Measurements from ENCODE around the gene MS4A18.
"Not testable (repeated sequence)": the region's sequence is repeated elsewhere in the genome, so short reads cannot be mapped to it uniquely, and the experiment has no call there.

MS4A18 gene

DNA sequence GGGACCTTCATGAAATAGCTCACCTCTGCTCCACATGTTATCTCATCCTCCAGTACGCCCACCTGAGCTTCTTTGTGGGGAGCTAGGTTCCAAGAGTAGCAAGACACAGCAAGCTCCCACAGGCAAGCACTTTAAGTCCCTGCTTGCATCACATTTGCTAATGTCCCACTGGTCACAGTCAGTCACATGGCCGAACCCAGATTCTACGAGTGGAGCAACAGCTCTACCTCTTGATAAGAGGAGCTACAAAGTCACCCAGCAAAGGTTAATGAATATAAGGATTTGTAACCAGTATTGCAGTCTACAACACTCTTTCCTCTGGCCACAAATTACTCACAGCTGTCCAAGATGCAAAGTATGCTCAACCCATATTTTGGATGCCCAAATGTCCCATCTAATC lies 16.9 kb downstream of the MS4A18 start:
- Histone ChIP-seq H3K9me3 (ENCODE audit: control insufficient read depth, low read length) (no peaks in the 10 kb centered on the region), H3K36me3 (ENCODE audit: control insufficient read depth, insufficient read depth, low read length) (no peaks in the 10 kb centered on the region), H3K4me1 (ENCODE audit: control insufficient read depth, insufficient read depth, low read length) (no peaks in the 10 kb centered on the region), H3K9ac (ENCODE audit: low read length) (no peak overlapping the region), H3K4me3 (ENCODE audit: low read length) (no peak overlapping the region), H3K27me3 (ENCODE audit: control insufficient read depth, insufficient read depth, low read length) (peaks cover 4% of the 10 kb centered on the region)

DNA sequence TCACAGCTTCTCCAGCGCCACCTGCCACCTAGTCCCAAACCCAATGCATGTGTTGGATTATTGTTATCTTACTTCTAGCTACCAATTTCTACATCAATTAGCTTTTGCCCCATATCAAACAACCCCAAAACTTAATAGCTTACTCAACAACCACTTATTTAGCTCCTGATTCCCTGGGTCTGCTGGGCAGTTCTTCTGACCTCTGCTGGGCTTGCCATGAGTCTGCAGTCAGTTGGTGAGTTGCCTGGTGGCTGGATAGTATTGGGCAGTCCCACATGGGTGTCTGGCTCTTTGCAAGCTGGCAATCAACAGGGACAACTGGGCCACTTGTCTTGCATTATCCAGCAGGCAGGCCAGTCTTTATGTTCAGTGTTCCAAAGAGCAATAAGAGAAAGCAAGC lies 18.5 kb downstream of the MS4A18 start:
- Histone ChIP-seq H3K36me3 (ENCODE audit: control insufficient read depth, insufficient read depth, low read length) (no peaks in the 10 kb centered on the region), H3K4me3 (ENCODE audit: low read length) (no peak overlapping the region), H3K4me1 (ENCODE audit: control insufficient read depth, insufficient read depth, low read length) (no peaks in the 10 kb centered on the region), H3K9me3 (ENCODE audit: control insufficient read depth, low read length) (no peaks in the 10 kb centered on the region), H3K27me3 (ENCODE audit: control insufficient read depth, insufficient read depth, low read length) (no peaks in the 10 kb centered on the region), H3K9ac (ENCODE audit: low read length) (no peak overlapping the region)

DNA sequence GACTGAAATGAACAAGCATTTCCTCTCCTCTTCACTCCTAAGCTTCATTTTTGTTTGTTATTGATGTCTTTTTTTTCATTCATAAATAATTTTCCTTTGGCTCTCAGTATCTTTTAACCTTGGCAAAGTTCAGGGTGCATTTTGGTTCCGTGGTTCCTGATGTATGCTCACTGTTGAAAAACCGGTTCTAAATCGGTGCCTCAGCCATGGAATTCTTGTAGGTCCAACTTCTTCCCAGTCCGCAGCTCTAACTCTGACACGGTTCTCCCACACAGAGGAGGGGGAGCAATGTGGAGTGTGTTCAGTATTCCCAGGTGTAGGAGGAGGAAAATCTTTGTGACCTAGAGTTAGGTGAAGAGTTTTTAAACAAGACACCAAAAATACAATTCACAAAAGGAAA lies 19.6 kb downstream of the MS4A18 start:
- Histone ChIP-seq H3K36me3 (ENCODE audit: control insufficient read depth, insufficient read depth, low read length) (no peaks in the 10 kb centered on the region), H3K4me3 (ENCODE audit: low read length) (no peak overlapping the region), H3K27me3 (ENCODE audit: control insufficient read depth, insufficient read depth, low read length) (no peaks in the 10 kb centered on the region), H3K9me3 (ENCODE audit: control insufficient read depth, low read length) (no peaks in the 10 kb centered on the region), H3K9ac (ENCODE audit: low read length) (no peak overlapping the region), H3K4me1 (ENCODE audit: control insufficient read depth, insufficient read depth, low read length) (no peaks in the 10 kb centered on the region)

DNA sequence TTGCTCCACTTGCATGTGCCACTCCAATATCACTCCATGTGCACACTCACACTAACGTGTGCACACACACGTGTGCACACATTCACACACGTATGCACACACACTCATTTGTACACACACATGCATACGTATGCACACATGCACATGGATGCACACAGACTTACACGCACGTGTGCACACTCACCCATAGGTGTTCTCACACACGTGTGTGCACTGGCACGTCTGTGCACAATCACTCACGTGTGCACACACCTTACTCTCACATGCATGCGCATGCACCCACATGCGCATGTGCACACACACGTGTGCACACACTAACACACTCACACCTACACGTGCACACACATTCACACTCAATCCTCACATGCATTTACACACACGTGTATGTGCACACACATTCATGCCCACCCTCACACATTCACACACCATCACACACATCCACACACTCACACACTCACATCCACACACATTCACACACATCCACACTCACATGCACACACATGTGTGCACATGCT lies 22.9 kb downstream of the MS4A18 start:
- Histone ChIP-seq H3K4me1 (ENCODE audit: control insufficient read depth, insufficient read depth, low read length) (no peaks in the 10 kb centered on the region), H3K9ac (ENCODE audit: low read length) (no peak overlapping the region), H3K36me3 (ENCODE audit: control insufficient read depth, insufficient read depth, low read length) (no peaks in the 10 kb centered on the region), H3K27me3 (ENCODE audit: control insufficient read depth, insufficient read depth, low read length) (no peaks in the 10 kb centered on the region), H3K9me3 (ENCODE audit: control insufficient read depth, low read length) (no peaks in the 10 kb centered on the region), H3K4me3 (ENCODE audit: low read length) (no peak overlapping the region)

DNA sequence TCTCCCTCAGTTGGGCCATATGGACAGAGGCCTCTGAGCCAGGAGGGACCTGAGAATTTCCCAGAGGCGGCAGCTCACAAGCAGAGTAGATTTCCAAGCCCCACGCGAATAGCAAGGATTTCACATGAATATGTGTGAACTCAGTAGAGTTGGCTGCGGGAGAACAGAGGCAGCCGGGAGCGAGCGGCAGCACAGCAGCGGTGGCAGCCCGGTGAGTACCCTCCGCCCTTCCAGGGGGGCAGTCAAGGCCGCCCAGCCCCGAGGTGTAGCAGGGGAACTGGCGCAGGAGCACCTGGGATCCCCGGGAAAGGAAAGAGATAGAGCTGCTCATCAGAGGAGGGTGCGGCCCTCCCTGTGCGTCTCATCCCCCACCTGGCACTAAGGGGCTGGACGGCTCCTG lies 23.7 kb downstream of the MS4A18 start:
- H3K4me1 ChIP-seq (ENCODE audit: control insufficient read depth, insufficient read depth, low read length) = peaks cover 4% of the 10 kb centered on the region
- H3K9ac ChIP-seq (ENCODE audit: low read length) = no peak overlapping the region
- no peaks in the 10 kb centered on the region for H3K36me3 ChIP-seq (ENCODE audit: control insufficient read depth, insufficient read depth, low read length)
- no peaks in the 10 kb centered on the region for H3K27me3 ChIP-seq (ENCODE audit: control insufficient read depth, insufficient read depth, low read length)
- H3K4me3 ChIP-seq (ENCODE audit: low read length) = no peak overlapping the region
- no peaks in the 10 kb centered on the region for H3K9me3 ChIP-seq (ENCODE audit: control insufficient read depth, low read length)

DNA sequence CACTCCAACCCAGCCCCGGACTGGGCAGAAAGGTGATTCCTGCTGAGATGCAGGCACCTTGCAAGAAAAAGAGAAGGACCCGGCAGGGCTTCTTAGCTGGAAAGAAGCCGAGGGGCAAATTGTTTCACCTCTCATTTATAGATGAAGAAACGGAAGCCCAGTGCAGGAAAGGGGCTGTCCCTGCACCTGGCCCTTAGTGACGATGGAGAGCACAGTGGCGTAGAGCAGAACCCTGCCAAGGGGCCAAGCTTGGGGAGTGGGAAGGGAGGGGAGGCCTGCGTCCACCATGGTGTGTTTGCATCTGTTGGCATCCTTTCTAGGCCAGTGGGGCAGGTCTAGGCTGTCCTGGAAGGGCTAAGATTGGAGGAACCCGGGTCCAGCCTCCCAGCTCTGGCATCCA lies 24.3 kb downstream of the MS4A18 start:
- no peaks in the 10 kb centered on the region for H3K9me3 ChIP-seq (ENCODE audit: control insufficient read depth, low read length)
- no peaks in the 10 kb centered on the region for H3K36me3 ChIP-seq (ENCODE audit: control insufficient read depth, insufficient read depth, low read length)

DNA sequence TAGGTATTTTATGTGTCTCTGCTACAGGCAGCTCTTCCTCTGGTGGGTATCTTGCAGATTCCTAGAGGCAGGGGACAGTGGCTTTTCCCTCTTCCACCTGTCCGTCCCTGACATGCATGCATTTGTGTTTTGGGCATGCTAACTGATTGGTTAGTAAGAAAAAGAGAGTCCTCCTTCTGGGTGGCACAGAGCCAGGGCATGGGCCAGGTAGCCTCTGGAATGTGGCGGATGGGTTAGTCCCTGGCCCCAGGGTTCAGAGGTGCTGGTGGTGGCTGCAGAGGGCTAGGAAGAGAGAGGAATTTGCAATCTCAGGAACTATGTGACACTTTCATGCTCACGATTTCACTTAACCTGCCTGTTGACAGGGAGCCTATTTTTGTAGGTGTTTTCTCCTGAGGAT lies 26.4 kb downstream of the MS4A18 start:
- Histone ChIP-seq H3K27me3 (ENCODE audit: control insufficient read depth, insufficient read depth, low read length) (no peaks in the 10 kb centered on the region), H3K36me3 (ENCODE audit: control insufficient read depth, insufficient read depth, low read length) (no peaks in the 10 kb centered on the region), H3K4me3 (ENCODE audit: low read length) (no peak overlapping the region), H3K9ac (ENCODE audit: low read length) (no peak overlapping the region), H3K9me3 (ENCODE audit: control insufficient read depth, low read length) (no peaks in the 10 kb centered on the region), H3K4me1 (ENCODE audit: control insufficient read depth, insufficient read depth, low read length) (peaks cover 8% of the 10 kb centered on the region)

More for the DNA sequence above, 24.3 kb downstream of the MS4A18 start:
- Histone ChIP-seq H3K4me1 (ENCODE audit: control insufficient read depth, insufficient read depth, low read length) (peaks cover 8% of the 10 kb centered on the region), H3K27me3 (ENCODE audit: control insufficient read depth, insufficient read depth, low read length) (no peaks in the 10 kb centered on the region), H3K9ac (ENCODE audit: low read length) (no peak overlapping the region), H3K4me3 (ENCODE audit: low read length) (no peak overlapping the region)

DNA sequence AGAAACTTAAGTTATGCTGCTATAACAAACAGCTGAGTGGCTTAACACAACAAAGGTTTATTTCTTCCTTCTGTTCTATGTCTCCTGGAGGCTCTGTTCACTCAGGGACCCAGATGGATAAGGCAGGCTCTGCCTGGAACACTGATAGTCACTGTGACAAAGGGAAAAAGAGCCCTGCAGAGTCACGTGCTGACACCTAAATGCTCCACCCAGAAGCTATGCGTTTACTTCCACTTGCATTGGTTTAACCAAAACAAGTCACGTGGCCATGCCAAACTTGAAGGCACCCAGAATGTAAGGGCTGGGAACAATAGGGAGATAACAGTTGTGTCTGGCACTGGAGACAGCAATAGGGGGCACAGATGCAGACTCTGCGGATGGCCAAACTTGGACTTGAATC lies 28.8 kb downstream of the MS4A18 start:
- no peak overlapping the region for H3K4me3 ChIP-seq (ENCODE audit: low read length)
- H3K4me1 ChIP-seq (ENCODE audit: control insufficient read depth, insufficient read depth, low read length) = peaks cover 15% of the 10 kb centered on the region
- no peaks in the 10 kb centered on the region for H3K27me3 ChIP-seq (ENCODE audit: control insufficient read depth, insufficient read depth, low read length)
- no peak overlapping the region for H3K9ac ChIP-seq (ENCODE audit: low read length)
- H3K9me3 ChIP-seq (ENCODE audit: control insufficient read depth, low read length) = no peaks in the 10 kb centered on the region
- H3K36me3 ChIP-seq (ENCODE audit: control insufficient read depth, insufficient read depth, low read length) = no peaks in the 10 kb centered on the region

DNA sequence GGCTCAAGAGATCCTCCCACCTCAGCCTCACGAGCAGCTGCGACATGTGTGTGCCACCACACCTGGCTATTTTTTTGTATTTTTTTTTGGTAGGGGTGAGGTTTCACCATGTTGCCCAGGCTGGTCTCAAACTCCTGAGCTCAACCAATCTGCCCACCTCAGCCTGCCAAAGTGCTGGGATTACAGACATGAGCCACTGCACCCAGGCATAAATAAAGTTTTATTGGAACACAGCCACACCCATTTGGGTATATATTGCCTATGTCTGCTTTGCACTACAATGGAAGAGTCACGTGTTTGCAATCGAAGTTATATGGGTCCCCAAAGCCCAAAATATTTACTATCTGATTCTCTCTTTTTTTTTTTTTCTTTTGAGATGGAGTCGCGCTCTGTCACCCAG lies 30.4 kb downstream of the MS4A18 start:
- Histone ChIP-seq H3K36me3 (ENCODE audit: control insufficient read depth, insufficient read depth, low read length) (no peaks in the 10 kb centered on the region), H3K27me3 (ENCODE audit: control insufficient read depth, insufficient read depth, low read length) (no peaks in the 10 kb centered on the region), H3K9me3 (ENCODE audit: control insufficient read depth, low read length) (no peaks in the 10 kb centered on the region), H3K9ac (ENCODE audit: low read length) (no peak overlapping the region), H3K4me1 (ENCODE audit: control insufficient read depth, insufficient read depth, low read length) (peaks cover 15% of the 10 kb centered on the region), H3K4me3 (ENCODE audit: low read length) (no peak overlapping the region)

DNA sequence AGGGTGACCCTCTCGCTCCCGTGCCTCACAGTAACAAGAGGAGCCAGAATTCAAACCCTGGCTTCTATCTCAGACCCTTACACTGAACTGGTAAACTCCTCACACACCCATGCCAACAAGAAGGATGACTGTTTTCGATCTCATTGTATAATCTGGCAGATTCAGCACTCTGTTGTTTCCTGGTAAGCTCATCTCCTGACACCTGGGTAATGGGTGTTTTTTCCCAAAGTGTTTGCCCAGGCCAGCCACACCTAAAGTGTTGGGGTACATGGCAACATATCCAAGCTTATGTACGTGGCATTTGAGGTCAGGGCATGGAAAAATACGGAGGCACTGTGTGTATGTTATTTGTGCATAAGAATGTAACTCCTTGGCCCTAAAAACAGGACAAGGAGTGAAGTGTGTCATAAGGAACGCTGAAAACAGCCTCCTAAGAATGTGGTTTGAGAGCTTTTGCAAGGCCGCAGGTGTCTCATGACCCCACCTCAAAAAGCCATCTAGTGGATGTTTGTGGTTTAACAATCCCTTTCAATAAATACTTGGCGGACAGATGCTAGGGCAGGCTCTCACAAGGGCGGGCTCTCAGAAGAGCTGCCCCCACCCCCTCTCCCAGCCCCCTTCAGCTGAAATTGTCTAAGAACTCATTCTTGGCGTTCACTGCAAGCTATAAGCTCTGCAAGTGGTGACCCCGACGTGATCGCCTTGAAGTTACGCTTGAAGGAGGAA lies 31.9 kb downstream of the MS4A18 start, which contains the start of gene MS4A15:
Gene MS4A15 (plus strand): TSS at position 561 of the 726 bp plus-strand sequence. CDS start 6,867 bp downstream, outside the sequence.
- H3K27me3 ChIP-seq (ENCODE audit: control insufficient read depth, insufficient read depth, low read length) = no peaks in the 10 kb centered on the region
- no peak within 1 kb of the TSS for H3K4me3 ChIP-seq (ENCODE audit: low read length)
- no peaks in the 10 kb centered on the region for H3K36me3 ChIP-seq (ENCODE audit: control insufficient read depth, insufficient read depth, low read length)
- peak within 1 kb of the TSS; percentile 30 for H3K9ac ChIP-seq (ENCODE audit: low read length)
- H3K4me1 ChIP-seq (ENCODE audit: control insufficient read depth, insufficient read depth, low read length) = peaks cover 15% of the 10 kb centered on the region
- no peaks in the 10 kb centered on the region for H3K9me3 ChIP-seq (ENCODE audit: control insufficient read depth, low read length)

DNA sequence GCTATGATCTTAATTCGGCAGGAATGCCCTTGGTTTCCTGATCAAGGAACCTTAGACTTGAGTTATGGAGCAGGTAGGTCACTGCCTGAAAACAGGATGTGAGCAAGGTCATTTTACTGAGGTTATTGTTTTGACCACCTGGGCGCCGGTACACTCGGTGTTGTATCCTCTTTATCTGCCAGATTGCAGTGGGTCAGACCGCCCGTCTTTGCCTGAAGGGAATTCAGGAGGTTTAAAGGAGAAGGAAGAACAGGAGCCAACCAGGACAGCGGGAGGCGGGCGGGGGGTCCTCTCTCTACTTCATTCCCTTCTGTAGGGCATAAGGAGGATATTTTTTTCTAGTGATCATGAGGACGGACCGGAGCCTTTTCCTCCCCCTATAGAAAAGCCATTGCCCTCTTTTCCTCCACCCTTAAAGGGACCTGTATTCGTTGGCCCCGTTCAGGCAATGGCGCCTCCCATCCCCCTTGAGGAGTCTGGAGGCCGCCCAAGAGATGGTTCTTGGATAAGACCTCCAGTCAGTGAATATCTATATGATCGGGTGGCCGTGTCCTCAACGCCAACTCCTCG lies 32.8 kb downstream of the MS4A18 start:
- Histone ChIP-seq H3K9me3 (ENCODE audit: control insufficient read depth, low read length) (no peaks in the 10 kb centered on the region), H3K4me3 (ENCODE audit: low read length) (no peak overlapping the region), H3K36me3 (ENCODE audit: control insufficient read depth, insufficient read depth, low read length) (no peaks in the 10 kb centered on the region), H3K9ac (ENCODE audit: low read length) (no peak overlapping the region), H3K27me3 (ENCODE audit: control insufficient read depth, insufficient read depth, low read length) (no peaks in the 10 kb centered on the region), H3K4me1 (ENCODE audit: control insufficient read depth, insufficient read depth, low read length) (peaks cover 15% of the 10 kb centered on the region)

DNA sequence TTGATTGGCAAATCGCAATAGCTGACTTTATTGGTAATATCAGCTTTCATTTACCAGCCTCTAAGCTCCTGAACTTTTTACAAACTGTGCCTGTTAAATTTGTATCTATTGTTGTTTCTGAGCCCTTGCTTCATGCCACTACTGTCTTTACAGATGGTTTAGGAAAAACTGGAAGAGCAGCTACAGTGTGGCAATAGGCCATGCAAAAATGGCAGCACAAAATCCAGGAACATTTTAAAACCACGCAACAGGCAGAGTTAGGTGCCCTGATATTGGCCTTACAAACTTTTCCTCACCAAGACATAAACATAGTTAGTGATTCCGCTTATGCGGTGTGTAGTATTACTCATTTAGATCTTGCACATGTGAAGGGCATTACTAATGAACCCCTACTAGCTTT lies 34.2 kb downstream of the MS4A18 start:
- H3K4me3 ChIP-seq (ENCODE audit: low read length); H3K36me3 ChIP-seq (ENCODE audit: control insufficient read depth, insufficient read depth, low read length); H3K27me3 ChIP-seq (ENCODE audit: control insufficient read depth, insufficient read depth, low read length); H3K4me1 ChIP-seq (ENCODE audit: control insufficient read depth, insufficient read depth, low read length); H3K9ac ChIP-seq (ENCODE audit: low read length); H3K9me3 ChIP-seq (ENCODE audit: control insufficient read depth, low read length): not testable (repeated sequence)
